HG03095 (cell line): ENCODE measurements around the gene PDZD2.
"Not testable (repeated sequence)": the region's sequence is repeated elsewhere in the genome, so short reads cannot be mapped to it uniquely, and the experiment has no call there.

Experiments
- ATAC-seq: cut with Tn5 transposase; IDR thresholded peaks from one replicate; pipeline ENCODE4 v1.9.1; 2021; ENCODE audit warnings: moderate library complexity; ENCODE audit not compliant: unreplicated experiment

The PDZD2 gene

GRCh38 chr5:31767335-31768031 is 128.6 kb downstream of the PDZD2 start:
- peak; percentile 38 for ATAC-seq

GRCh38 chr5:31768046-31768445 is 129.1 kb downstream of the PDZD2 start:
- ATAC-seq: no peak

GRCh38 chr5:31768784-31769183 is 129.9 kb downstream of the PDZD2 start:
- ATAC-seq: no peak

GRCh38 chr5:31769530-31769929 is 130.6 kb downstream of the PDZD2 start:
- no peak for ATAC-seq

GRCh38 chr5:31770132-31770720 is 131.3 kb downstream of the PDZD2 start:
- no peak for ATAC-seq

- ATAC-seq: peak; percentile 95
Observed at GRCh38 chr5:31770998-31771397, 132.1 kb downstream of the PDZD2 start.

GRCh38 chr5:31771500-31771899 is 132.6 kb downstream of the PDZD2 start:
- peak; percentile 28 for ATAC-seq

- not testable (repeated sequence) for ATAC-seq
Observed at GRCh38 chr5:31776294-31776693, 137.4 kb downstream of the PDZD2 start.

- no peak for ATAC-seq
Observed at GRCh38 chr5:31776976-31777651, 138.2 kb downstream of the PDZD2 start.

- ATAC-seq: no peak
Observed at GRCh38 chr5:31781772-31782171, 142.8 kb downstream of the PDZD2 start.

GRCh38 chr5:31783086-31783645 is 144.2 kb downstream of the PDZD2 start:
- ATAC-seq: no peak

GRCh38 chr5:31783731-31784130 is 144.8 kb downstream of the PDZD2 start:
- no peak for ATAC-seq

- ATAC-seq: no peak
Observed at GRCh38 chr5:31786090-31786631, 147.2 kb downstream of the PDZD2 start.

- no peak for ATAC-seq
Observed at GRCh38 chr5:31794009-31794408, 155.1 kb downstream of the PDZD2 start.

GRCh38 chr5:31798168-31798567 is 159.2 kb downstream of the PDZD2 start:
- ATAC-seq: no peak

GRCh38 chr5:31800351-31800750 is 161.4 kb downstream of the PDZD2 start:
- no peak for ATAC-seq

GRCh38 chr5:31805785-31806400 is 167.0 kb downstream of the PDZD2 start:
- no peak for ATAC-seq

- no peak for ATAC-seq
Observed at GRCh38 chr5:31806561-31806960, 167.6 kb downstream of the PDZD2 start.

GRCh38 chr5:31807789-31808540 is 169.0 kb downstream of the PDZD2 start:
- no peak for ATAC-seq

- ATAC-seq: peak; percentile 77
Observed at GRCh38 chr5:31809050-31809870, 170.3 kb downstream of the PDZD2 start.
